HepG2 (cell line): ENCODE results near the gene EDC3.

ENCODE experiments used
- EP300 ChIP-seq, 3 experiments: sonication (generic) in 1 of 3; formaldehyde crosslinking in 1 of 3; IDR thresholded peaks; 2 replicates each; pipeline versions ENCODE4 v1.5.1 to v1.6.1; 2011 to 2020; ENCODE audit warnings: low read depth in 2 of 3, low read length in 2 of 3, borderline replicate concordance in 1 of 3, improper control_type of control experiment in 1 of 3, mild to moderate bottlenecking in 1 of 3, missing genetic modification reagents in 1 of 3, moderate library complexity in 1 of 3
- FOSL2 ChIP-seq: sonication (generic); formaldehyde crosslinking; IDR thresholded peaks from 2 replicates; pipeline ENCODE4 v1.4.0; 2020; ENCODE audit warnings: missing genetic modification reagents
- FOXJ3 ChIP-seq: sonication (generic); formaldehyde crosslinking; IDR thresholded peaks from 2 replicates; pipeline ENCODE4 v1.4.0; 2020; ENCODE audit warnings: missing genetic modification reagents, mild to moderate bottlenecking, borderline replicate concordance
- FOXM1 ChIP-seq: sonication (generic); formaldehyde crosslinking; IDR thresholded peaks from 2 replicates; pipeline ENCODE4 v1.5.0; 2020; ENCODE audit warnings: missing genetic modification reagents
- KAT2B ChIP-seq: fragments of 150-350 bp; IDR thresholded peaks from 2 replicates; pipeline ENCODE4 v1.6.1; 2014; ENCODE audit warnings: low read depth, low read length, borderline replicate concordance
- MAFK ChIP-seq, 2 experiments: IDR thresholded peaks in 1 of 2; conservative IDR thresholded peaks in 1 of 2; 2 replicates each; pipeline ENCODE4 v1.6.1; 2011; ENCODE audit warnings: improper control_type of control experiment in 2 of 2, low read length in 2 of 2
- MED8 ChIP-seq: sonication (generic); formaldehyde crosslinking; IDR thresholded peaks from 2 replicates; pipeline ENCODE4 v1.8.1; 2023; ENCODE audit warnings: mild to moderate bottlenecking, missing genetic modification reagents; ENCODE audit not compliant: insufficient replicate concordance
- NONO ChIP-seq, 2 experiments: fragments of 450-650 bp in 1 of 2; sonication (generic) in 1 of 2; formaldehyde crosslinking in 1 of 2; IDR thresholded peaks in 1 of 2; conservative IDR thresholded peaks in 1 of 2; 2 replicates each; pipeline versions ENCODE4 v1.6.1 to v1.8.0; 2017 to 2022; ENCODE audit warnings: mild to moderate bottlenecking in 1 of 2, missing genetic modification reagents in 1 of 2, moderate library complexity in 1 of 2
- POLR2A ChIP-seq, 2 experiments: IDR thresholded peaks; 2 replicates each; pipeline ENCODE4 v1.6.1; 2011; ENCODE audit warnings: low read depth in 2 of 2, low read length in 2 of 2, mild to moderate bottlenecking in 1 of 2, moderate library complexity in 1 of 2; ENCODE audit not compliant: insufficient read depth in 1 of 2
- POLR2AphosphoS5 ChIP-seq: IDR thresholded peaks from 2 replicates; pipeline ENCODE4 v1.6.1; 2012; ENCODE audit warnings: low read depth, low read length
- SP4 ChIP-seq: sonication (generic); formaldehyde crosslinking; IDR thresholded peaks from 2 replicates; pipeline ENCODE4 v1.8.1; 2023; ENCODE audit warnings: mild to moderate bottlenecking, missing genetic modification reagents
- TBX2 ChIP-seq: sonication (generic); formaldehyde crosslinking; IDR thresholded peaks from 2 replicates; pipeline ENCODE4 v1.5.0; 2020; ENCODE audit warnings: missing genetic modification reagents, mild to moderate bottlenecking, borderline replicate concordance
- ZFP36 ChIP-seq: fragments of 150-350 bp; IDR thresholded peaks from 2 replicates; pipeline ENCODE4 v1.6.1; 2018; ENCODE audit warnings: borderline replicate concordance, low read length, low read depth; ENCODE audit not compliant: partially characterized antibody
- ZNF441 ChIP-seq: sonication (generic); formaldehyde crosslinking; IDR thresholded peaks from 2 replicates; pipeline ENCODE4 v1.7.0; 2021; ENCODE audit warnings: missing genetic modification reagents, borderline replicate concordance

GRCh38 chr15:74662064-74662860, 33.6 kb downstream of the EDC3 start:
- TF ChIP-seq FOSL2 (no peak), SP4 (CRISPR knock-in tag) (no peak), POLR2A (IDR thresholded peaks at IDR 0.05; ENCODE audit: insufficient read depth in 1 of 2, low read depth in 2 of 2, low read length in 2 of 2) (no peak), FOXM1 (no peak), ZNF441 (CRISPR knock-in tag) (no peak), POLR2AphosphoS5 (no peak), EP300 (IDR thresholded peaks at IDR 0.05; ENCODE audit: low read depth in 2 of 2, low read length in 2 of 2) (no peak), EP300 (CRISPR knock-in tag; IDR thresholded peaks at IDR 0.05; ENCODE audit: borderline replicate concordance) (no peak), ZFP36 (no peak), TBX2 (CRISPR knock-in tag) (no peak), MAFK (conservative IDR thresholded peaks at IDR 0.05 in 1 of 2, IDR thresholded peaks at IDR 0.05 in 1 of 2; ENCODE audit: low read length in 2 of 2) (no peak), MED8 (no peak), KAT2B (no peak), NONO (IDR thresholded peaks at IDR 0.05) (no peak), NONO (CRISPR knock-in tag; conservative IDR thresholded peaks at IDR 0.05) (no peak), FOXJ3 (no peak)
